ENCODE measurements around the gene PTGES3.

The PTGES3 gene

GRCh38 chr12:56641219-56641618 is 46.9 kb downstream of the PTGES3 start:
- H3K27me3 ChIP-seq (ENCODE audit: low read depth, low read length), result no peaks in the 10 kb centered on the region
- H3K27ac ChIP-seq (ENCODE audit: low read length), result no peak overlapping the region
- peaks cover 52% of the 10 kb centered on the region for H3K36me3 ChIP-seq (replicated peaks; ENCODE audit: low read depth, low read length)
- no peak overlapping the region for H3K4me3 ChIP-seq (ENCODE audit: low read length)
- no peak overlapping the region for H2AFZ ChIP-seq (ENCODE audit: low read depth, low read length)
- H3K9me3 ChIP-seq (ENCODE audit: insufficient read depth, low read length), result no peaks in the 10 kb centered on the region
- TF ChIP-seq CTCF (IDR thresholded peaks at IDR 0.05; ENCODE audit: low read depth, low read length), result no peak
- no peak for TF ChIP-seq EZH2phosphoT487 (IDR thresholded peaks at IDR 0.05; ENCODE audit: low read depth)
- H3K4me2 ChIP-seq (ENCODE audit: low read length), result no peak overlapping the region
- H3K4me1 ChIP-seq (ENCODE audit: low read length), result peaks cover 29% of the 10 kb centered on the region
- no peak overlapping the region for H3K9ac ChIP-seq (ENCODE audit: low read length)
- peaks cover 17% of the 10 kb centered on the region for H4K20me1 ChIP-seq (ENCODE audit: insufficient read depth, low read length)
- peaks cover 54% of the 10 kb centered on the region for H3K79me2 ChIP-seq (ENCODE audit: low read length)

GRCh38 chr12:56637621-56638020 is 50.5 kb downstream of the PTGES3 start:
- Histone ChIP-seq H3K4me1 (ENCODE audit: low read length) (peaks cover 28% of the 10 kb centered on the region), H3K27me3 (ENCODE audit: low read depth, low read length) (no peaks in the 10 kb centered on the region), H3K4me2 (ENCODE audit: low read length) (peak overlapping the region; percentile 97), H3K4me3 (ENCODE audit: low read length) (peak overlapping the region; percentile 86; the same call in 1 of the 2 replicates), H4K20me1 (ENCODE audit: insufficient read depth, low read length) (no peaks in the 10 kb centered on the region), H3K9ac (ENCODE audit: low read length) (no peak overlapping the region; the same call in 1 of the 2 replicates), H3K79me2 (ENCODE audit: low read length) (peaks cover 53% of the 10 kb centered on the region), H3K36me3 (replicated peaks; ENCODE audit: low read depth, low read length) (peaks cover 33% of the 10 kb centered on the region), H3K9me3 (ENCODE audit: insufficient read depth, low read length) (no peaks in the 10 kb centered on the region), H3K27ac (ENCODE audit: low read length) (peak overlapping the region; percentile 98), H2AFZ (ENCODE audit: low read depth, low read length) (no peak overlapping the region)
- TF ChIP-seq CTCF (IDR thresholded peaks at IDR 0.05; ENCODE audit: low read depth, low read length) (no peak), EZH2phosphoT487 (IDR thresholded peaks at IDR 0.05; ENCODE audit: low read depth) (no peak)

- H3K27me3 ChIP-seq (ENCODE audit: low read depth, low read length), result no peaks in the 10 kb centered on the region
- no peak overlapping the region for H2AFZ ChIP-seq (ENCODE audit: low read depth, low read length)
- H4K20me1 ChIP-seq (ENCODE audit: insufficient read depth, low read length), result no peaks in the 10 kb centered on the region
- peaks cover 26% of the 10 kb centered on the region for H3K36me3 ChIP-seq (replicated peaks; ENCODE audit: low read depth, low read length)
- peak overlapping the region; percentile 98 for H3K9ac ChIP-seq (ENCODE audit: low read length)
- H3K4me2 ChIP-seq (ENCODE audit: low read length), result peak overlapping the region; percentile 97
- peaks cover 50% of the 10 kb centered on the region for H3K79me2 ChIP-seq (ENCODE audit: low read length)
- TF ChIP-seq CTCF (IDR thresholded peaks at IDR 0.05; ENCODE audit: low read depth, low read length) (peak; percentile 89), EZH2phosphoT487 (IDR thresholded peaks at IDR 0.05; ENCODE audit: low read depth) (no peak)
- peak overlapping the region; percentile 86 for H3K4me3 ChIP-seq (ENCODE audit: low read length)
- H3K9me3 ChIP-seq (ENCODE audit: insufficient read depth, low read length), result no peaks in the 10 kb centered on the region
- peaks cover 34% of the 10 kb centered on the region for H3K4me1 ChIP-seq (ENCODE audit: low read length)
- peak overlapping the region; percentile 98 for H3K27ac ChIP-seq (ENCODE audit: low read length)
Measured at GRCh38 chr12:56636675-56637540, 51.2 kb downstream of the PTGES3 start.

- TF ChIP-seq CTCF (IDR thresholded peaks at IDR 0.05; ENCODE audit: low read depth, low read length), result no peak
- TF ChIP-seq EZH2phosphoT487 (IDR thresholded peaks at IDR 0.05; ENCODE audit: low read depth), result no peak
Measured at GRCh38 chr12:56635806-56636674, 52.0 kb downstream of the PTGES3 start.

More at GRCh38 chr12:56635806-56636674, 52.0 kb downstream of the PTGES3 start:
- Histone ChIP-seq H3K4me2 (ENCODE audit: low read length) (peak overlapping the region; percentile 97), H3K36me3 (replicated peaks; ENCODE audit: low read depth, low read length) (peaks cover 26% of the 10 kb centered on the region), H3K79me2 (ENCODE audit: low read length) (peaks cover 51% of the 10 kb centered on the region), H3K4me1 (ENCODE audit: low read length) (peaks cover 41% of the 10 kb centered on the region), H2AFZ (ENCODE audit: low read depth, low read length) (no peak overlapping the region), H3K27ac (ENCODE audit: low read length) (peak overlapping the region; percentile 98), H3K4me3 (ENCODE audit: low read length) (peak overlapping the region; percentile 86), H3K9ac (ENCODE audit: low read length) (peak overlapping the region; percentile 98), H3K9me3 (ENCODE audit: insufficient read depth, low read length) (no peaks in the 10 kb centered on the region), H4K20me1 (ENCODE audit: insufficient read depth, low read length) (no peaks in the 10 kb centered on the region), H3K27me3 (ENCODE audit: low read depth, low read length) (no peaks in the 10 kb centered on the region)
